Uterus (tissue), 4 donors: ENCODE measurements around the gene IRF2BPL. TPM values are rescaled to one million over a fixed set of nuclear protein-coding genes. Genes with fewer than 3 reads are reported as not detected.

Experiments used
- DNase-seq, 2 donors: peaks; one replicate each; pipeline ENCODE4 v3.0.0-alpha.2; 2019 to 2020
- H3K27ac ChIP-seq, 2 donors: fragments of 200-600 bp; sonication (generic); 1 replicate in 1 of 2; 2 replicates in 1 of 2; pipeline ENCODE4 v1.5.1; 2016 to 2018
- H3K27me3 ChIP-seq, 2 donors: fragments of 200-600 bp; sonication (generic); one replicate each; pipeline ENCODE4 v1.5.1; 2018 to 2019; ENCODE audit warnings: control low read depth in 1 of 2
- H3K36me3 ChIP-seq, 2 donors: fragments of 200-600 bp; sonication (generic); one replicate each; pipeline ENCODE4 v1.5.1; 2019; ENCODE audit warnings: control low read depth in 1 of 2
- H3K4me1 ChIP-seq, 2 donors: fragments of 200-600 bp; sonication (generic); one replicate each; pipeline ENCODE4 v1.5.1; 2018 to 2019; ENCODE audit warnings: control low read depth in 1 of 2
- H3K4me3 ChIP-seq, 2 donors: fragments of 200-600 bp; sonication (generic); 1 replicate in 1 of 2; 2 replicates in 1 of 2; pipeline ENCODE4 v1.5.1; 2018 to 2019; ENCODE audit warnings: mild to moderate bottlenecking in 1 of 2
- H3K9me3 ChIP-seq, 2 donors: fragments of 200-600 bp; sonication (generic); one replicate each; pipeline ENCODE4 v1.5.1; 2019; ENCODE audit warnings: control low read depth in 1 of 2
- POLR2A ChIP-seq, 2 donors: fragments of 450-650 bp; IDR thresholded peaks; one replicate each; pipeline ENCODE4 v1.6.1; 2016; ENCODE audit warnings: antibody characterized with exemption in 2 of 2, mild to moderate bottlenecking in 1 of 2, moderate library complexity in 1 of 2
- intact Hi-C: fragments of 100-400 bp; cut with DNase I; formaldehyde crosslinking; loops from one replicate; pipeline ENCODE4 v1.15.1; 2023; ENCODE audit warnings: low total_unique reads
- total RNA-seq, 4 donors: library from RNA; depleted of rRNA in 3 of 4; stranded (reverse); fragments of >200 nt in 3 of 4; gene quantifications; one replicate each; pipeline versions ENCODE4 v1.1.0 to v1.2.4, GENCODE V29; 2014 to 2023
- TF ChIP-seq, protein P1 (sequence below), 4 experiments: fragments of 200-600 bp in 2 of 4; fragments of 450-650 bp in 2 of 4; sonication (generic) in 2 of 4; IDR thresholded peaks; one replicate each; pipeline ENCODE4 v1.5.1; 2016 to 2019; ENCODE audit warnings: antibody characterized with exemption in 4 of 4, mild to moderate bottlenecking in 2 of 4, moderate library complexity in 1 of 4
- donor health status: DM: yes; HTN: yes; CAD: no.

Gene IRF2BPL
- total RNA-seq, 4 donors from 2014 or later = 15.6 to 60.8 (median 36.6) TPM

DNA sequence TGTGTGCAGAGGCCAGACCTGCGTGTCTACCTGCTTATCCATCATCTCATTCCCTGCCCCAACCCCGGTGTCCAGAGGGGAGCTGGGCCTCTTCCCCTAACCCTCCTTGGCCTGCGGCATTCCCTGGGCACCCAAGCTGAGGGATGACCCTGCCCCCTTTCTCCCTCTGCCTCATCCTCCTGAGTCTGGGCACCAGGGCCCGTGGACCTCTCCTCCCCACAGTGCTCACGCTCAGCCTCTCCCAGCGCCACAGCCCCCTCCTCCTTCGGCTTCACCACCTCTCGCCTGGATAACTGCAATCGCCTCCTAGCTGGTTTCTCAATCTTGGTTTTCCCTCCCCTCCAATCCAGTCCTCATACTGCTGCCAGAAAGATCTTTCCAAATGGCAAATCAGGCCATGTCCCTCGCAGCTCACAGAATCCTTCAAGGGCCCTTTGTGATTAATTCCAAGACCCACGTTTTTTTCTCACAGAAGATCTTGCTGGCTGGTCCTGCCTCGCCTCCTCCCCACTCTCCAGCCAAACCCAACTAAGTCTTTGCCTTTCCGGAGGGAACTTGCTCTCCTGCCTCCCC is 16.2 kb downstream of the IRF2BPL start:
- no peaks in the 10 kb centered on the region for H3K9me3 ChIP-seq
- no peaks in the 10 kb centered on the region for H3K36me3 ChIP-seq
- DNase-seq = no peak
- peaks cover 5 to 7% of the 10 kb centered on the region in 2 donors for H3K4me1 ChIP-seq
- H3K27me3 ChIP-seq = no peaks in the 10 kb centered on the region
- no peak overlapping the region for H3K4me3 ChIP-seq
- intact Hi-C loops = no loop called here
- TF ChIP-seq, protein P1, sequence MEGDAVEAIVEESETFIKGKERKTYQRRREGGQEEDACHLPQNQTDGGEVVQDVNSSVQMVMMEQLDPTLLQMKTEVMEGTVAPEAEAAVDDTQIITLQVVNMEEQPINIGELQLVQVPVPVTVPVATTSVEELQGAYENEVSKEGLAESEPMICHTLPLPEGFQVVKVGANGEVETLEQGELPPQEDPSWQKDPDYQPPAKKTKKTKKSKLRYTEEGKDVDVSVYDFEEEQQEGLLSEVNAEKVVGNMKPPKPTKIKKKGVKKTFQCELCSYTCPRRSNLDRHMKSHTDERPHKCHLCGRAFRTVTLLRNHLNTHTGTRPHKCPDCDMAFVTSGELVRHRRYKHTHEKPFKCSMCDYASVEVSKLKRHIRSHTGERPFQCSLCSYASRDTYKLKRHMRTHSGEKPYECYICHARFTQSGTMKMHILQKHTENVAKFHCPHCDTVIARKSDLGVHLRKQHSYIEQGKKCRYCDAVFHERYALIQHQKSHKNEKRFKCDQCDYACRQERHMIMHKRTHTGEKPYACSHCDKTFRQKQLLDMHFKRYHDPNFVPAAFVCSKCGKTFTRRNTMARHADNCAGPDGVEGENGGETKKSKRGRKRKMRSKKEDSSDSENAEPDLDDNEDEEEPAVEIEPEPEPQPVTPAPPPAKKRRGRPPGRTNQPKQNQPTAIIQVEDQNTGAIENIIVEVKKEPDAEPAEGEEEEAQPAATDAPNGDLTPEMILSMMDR (IDR thresholded peaks at IDR 0.05) = no peak
- TF ChIP-seq POLR2A (IDR thresholded peaks at IDR 0.05) = no peak
- H3K27ac ChIP-seq = no peak overlapping the region

DNA sequence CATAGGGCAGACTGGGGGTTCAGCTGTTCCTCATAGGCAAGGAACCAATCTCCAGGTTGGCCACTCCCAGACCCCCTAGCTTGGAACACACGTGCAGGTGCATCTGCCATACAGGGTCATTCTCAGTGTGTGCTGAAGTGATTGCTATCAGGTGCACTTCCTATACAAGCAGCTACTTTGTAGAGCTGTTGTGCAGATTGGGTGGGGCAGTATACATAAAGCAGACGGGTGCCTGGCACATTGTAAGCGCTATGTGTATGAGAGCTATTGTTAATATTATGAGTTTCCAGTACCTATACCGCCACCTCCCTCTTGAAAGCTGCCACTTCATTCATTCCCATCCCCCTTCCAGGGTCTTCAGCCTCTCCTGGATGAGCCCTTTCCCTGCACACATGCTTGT is 17.3 kb downstream of the IRF2BPL start:
- intact Hi-C loops = no loop called here
- H3K27me3 ChIP-seq = no peaks in the 10 kb centered on the region
- DNase-seq = no peak
- no peaks in the 10 kb centered on the region for H3K9me3 ChIP-seq
- H3K4me1 ChIP-seq = peaks cover 5 to 10% of the 10 kb centered on the region in 2 donors
- TF ChIP-seq, protein P1 (IDR thresholded peaks at IDR 0.05) = no peak
- no peak for TF ChIP-seq POLR2A (IDR thresholded peaks at IDR 0.05)
- no peak overlapping the region for H3K4me3 ChIP-seq
- H3K36me3 ChIP-seq = no peaks in the 10 kb centered on the region
- no peak overlapping the region for H3K27ac ChIP-seq

DNA sequence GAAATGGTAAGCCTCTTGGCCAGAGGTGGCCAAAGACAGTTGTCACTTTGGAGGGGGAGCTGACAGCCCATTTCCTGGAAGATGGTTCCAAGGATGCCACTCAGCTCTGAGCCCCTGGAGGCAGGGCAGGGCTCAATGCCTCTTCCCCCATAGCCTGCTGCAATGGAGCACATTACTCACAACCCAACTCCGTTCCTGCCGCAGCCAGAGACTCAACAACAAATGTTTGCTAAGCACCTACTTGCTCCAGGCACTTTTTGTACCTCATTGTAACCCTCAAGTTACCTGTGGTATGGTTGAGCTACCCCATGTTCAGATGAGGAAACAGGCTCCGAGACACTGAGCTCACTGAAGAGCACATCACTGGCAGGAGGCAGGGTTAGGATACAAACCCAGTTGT is 19.5 kb downstream of the IRF2BPL start:
- Histone ChIP-seq H3K4me1 (peaks cover 5 to 10% of the 10 kb centered on the region in 2 donors), H3K27ac (no peak overlapping the region), H3K9me3 (no peaks in the 10 kb centered on the region), H3K4me3 (no peak overlapping the region), H3K27me3 (no peaks in the 10 kb centered on the region), H3K36me3 (no peaks in the 10 kb centered on the region)
- TF ChIP-seq POLR2A (IDR thresholded peaks at IDR 0.05) = no peak
- TF ChIP-seq, protein P1 (IDR thresholded peaks at IDR 0.05) = no peak
- intact Hi-C loops = no loop called here
- DNase-seq = no peak

DNA sequence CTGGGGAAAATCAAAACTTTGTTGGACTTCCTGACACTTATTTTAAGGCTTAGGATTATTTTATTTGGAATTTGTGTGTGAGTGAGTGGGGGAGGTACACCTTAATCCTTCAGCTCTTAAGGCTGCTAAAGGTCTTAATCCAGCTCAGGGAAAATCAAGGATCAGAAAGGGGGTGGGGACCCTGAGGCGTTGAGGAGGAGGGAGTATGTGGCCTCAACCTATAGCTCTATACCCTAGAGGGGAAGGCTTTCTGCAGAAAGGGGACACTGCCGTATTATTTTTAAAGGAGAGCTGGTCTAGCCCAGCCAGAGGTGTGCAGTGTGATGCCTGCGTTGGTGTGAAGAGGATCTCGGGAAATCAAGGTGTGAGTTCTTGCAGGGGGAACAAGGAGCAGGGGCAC is 20.0 kb downstream of the IRF2BPL start:
- Histone ChIP-seq H3K27me3 (no peaks in the 10 kb centered on the region), H3K36me3 (no peaks in the 10 kb centered on the region), H3K27ac (peak overlapping the region; percentile 70 to 75), H3K9me3 (no peaks in the 10 kb centered on the region), H3K4me3 (no peak overlapping the region), H3K4me1 (peaks cover 5 to 10% of the 10 kb centered on the region in 2 donors)
- DNase-seq = no peak
- intact Hi-C loops = no loop called here
- TF ChIP-seq, protein P1 (IDR thresholded peaks at IDR 0.05) = no peak
- TF ChIP-seq POLR2A (IDR thresholded peaks at IDR 0.05) = no peak

DNA sequence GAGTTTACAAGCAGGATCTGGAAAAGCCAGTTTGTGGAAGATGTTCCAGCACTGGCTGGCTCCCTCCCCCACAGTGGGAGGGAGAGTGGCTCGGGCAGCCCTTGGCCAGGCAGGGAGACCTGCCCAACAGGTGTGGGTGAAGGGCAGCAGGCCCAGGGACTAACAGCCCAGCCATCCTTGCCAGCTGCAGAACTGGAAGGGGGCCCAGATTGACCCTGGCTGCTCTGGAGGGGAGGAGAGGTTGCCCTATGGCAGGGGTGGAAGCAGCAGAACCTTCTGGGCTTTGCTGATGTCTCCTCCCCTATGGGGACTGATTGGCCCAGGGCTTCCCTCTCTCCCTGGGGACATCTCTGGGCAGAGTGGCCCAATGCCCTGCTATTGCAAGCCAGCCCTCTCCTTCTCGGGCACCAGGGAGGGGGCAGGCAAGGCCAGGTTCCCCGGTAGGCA is 20.5 kb downstream of the IRF2BPL start:
- H3K27ac ChIP-seq = peak overlapping the region; percentile 70 to 75
- peak in 1 of 2 donors; percentile 41 for DNase-seq
- H3K4me3 ChIP-seq = no peak overlapping the region
- TF ChIP-seq, protein P1 (IDR thresholded peaks at IDR 0.05) = no peak
- TF ChIP-seq POLR2A (IDR thresholded peaks at IDR 0.05) = no peak
- H3K4me1 ChIP-seq = peaks cover 5 to 10% of the 10 kb centered on the region in 2 donors
- H3K27me3 ChIP-seq = no peaks in the 10 kb centered on the region
- intact Hi-C loops = no loop called here
- no peaks in the 10 kb centered on the region for H3K9me3 ChIP-seq
- no peaks in the 10 kb centered on the region for H3K36me3 ChIP-seq
